HG03521 (cell line): ENCODE measurements around the gene SLC9C1.

Source experiments
- ATAC-seq: cut with Tn5 transposase; IDR thresholded peaks from one replicate; pipeline ENCODE4 v1.9.1; 2021; ENCODE audit warnings: mild to moderate bottlenecking, moderate library complexity; ENCODE audit not compliant: unreplicated experiment

The SLC9C1 gene

GRCh38 chr3:112115806-112116383 lies 178.1 kb downstream of the SLC9C1 start:
- ATAC-seq: no peak

GRCh38 chr3:112115161-112115739 lies 178.8 kb downstream of the SLC9C1 start:
- ATAC-seq: no peak

DNA sequence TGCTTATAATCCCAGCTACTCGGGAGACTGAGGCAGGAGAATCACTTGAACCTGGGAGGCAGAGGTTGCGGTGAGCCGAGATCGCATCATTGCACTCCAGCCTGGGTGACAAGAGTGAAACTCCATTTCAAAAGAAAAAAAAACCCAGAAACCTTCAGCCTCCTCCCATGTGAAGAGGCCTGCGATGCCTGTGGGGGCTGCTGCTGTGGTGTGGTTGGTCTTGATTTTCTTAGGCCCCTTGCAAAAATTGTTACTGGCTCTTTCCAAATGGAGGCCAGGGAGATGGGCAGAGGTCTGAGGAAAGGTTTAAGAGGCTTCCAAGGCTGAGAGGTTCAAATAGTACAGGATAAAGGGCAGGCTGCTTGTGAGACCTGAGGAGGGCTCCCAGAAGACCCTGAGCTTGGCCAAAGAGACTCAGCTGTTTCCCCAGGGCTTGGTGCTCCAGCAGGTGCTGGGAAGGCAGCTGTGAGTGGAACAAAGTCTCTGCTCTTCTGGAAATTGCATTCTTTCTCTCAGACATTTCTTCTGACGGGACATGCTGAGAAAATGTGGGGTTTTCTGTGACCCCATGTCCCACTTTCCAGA lies 179.3 kb downstream of the SLC9C1 start:
- peak; percentile 27 for ATAC-seq

DNA sequence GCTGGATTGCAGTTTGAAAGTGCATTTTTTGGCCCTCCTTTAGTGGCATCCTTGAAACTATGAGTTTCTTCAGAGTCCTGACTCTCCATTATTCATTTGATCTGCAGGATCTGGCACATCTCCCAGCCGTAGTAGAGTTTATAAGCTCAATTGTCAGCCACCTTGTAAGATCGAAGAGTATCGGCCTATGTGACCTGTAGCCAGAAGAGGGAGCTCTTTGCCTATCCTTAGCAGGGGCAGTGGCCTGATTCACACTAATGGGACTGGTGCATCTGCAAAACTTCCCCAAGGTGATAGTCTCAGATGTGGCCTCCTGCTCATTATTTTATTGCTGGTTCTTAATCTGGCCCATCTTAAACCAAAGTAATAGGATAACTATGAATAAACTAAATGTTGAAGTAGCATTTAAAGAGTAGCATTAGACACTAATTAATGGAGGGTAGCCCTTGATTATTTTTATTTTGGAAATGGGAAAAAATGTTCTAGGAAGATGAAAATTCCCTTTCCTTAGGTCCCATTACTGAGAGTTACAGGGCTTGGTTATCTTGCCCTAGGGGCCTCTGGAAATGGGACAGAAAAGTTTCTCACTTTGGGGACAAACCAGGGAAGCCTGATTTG lies 182.1 kb downstream of the SLC9C1 start:
- ATAC-seq: no peak

GRCh38 chr3:112109322-112109721 lies 184.7 kb downstream of the SLC9C1 start:
- no peak for ATAC-seq

- ATAC-seq: no peak
Measured at GRCh38 chr3:112104774-112105173, 189.2 kb downstream of the SLC9C1 start.

- no peak for ATAC-seq
Measured at GRCh38 chr3:112101916-112102315, 192.1 kb downstream of the SLC9C1 start.

GRCh38 chr3:112097378-112097777 lies 196.6 kb downstream of the SLC9C1 start:
- ATAC-seq: no peak

DNA sequence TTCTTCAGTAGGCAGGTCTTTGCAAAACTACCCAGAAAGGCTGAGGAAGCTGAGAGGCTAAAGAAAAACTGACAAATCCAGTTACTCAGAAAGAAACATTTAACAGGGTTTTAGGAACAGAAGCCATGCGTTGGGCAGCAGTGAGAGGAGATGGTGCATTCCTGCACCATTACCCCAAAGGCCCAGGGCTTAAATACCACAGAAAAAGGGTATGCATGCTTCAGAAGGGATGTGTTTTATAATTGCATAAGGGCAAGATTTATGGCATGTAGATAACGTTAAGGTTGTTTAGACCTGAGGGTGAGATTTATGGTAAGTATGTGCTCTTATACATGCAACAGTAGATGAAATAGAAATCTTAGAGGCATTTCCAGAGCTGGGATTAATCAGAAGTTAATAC lies 197.8 kb downstream of the SLC9C1 start:
- ATAC-seq: no peak

- no peak for ATAC-seq
Measured at GRCh38 chr3:112095731-112096130, 198.3 kb downstream of the SLC9C1 start.

DNA sequence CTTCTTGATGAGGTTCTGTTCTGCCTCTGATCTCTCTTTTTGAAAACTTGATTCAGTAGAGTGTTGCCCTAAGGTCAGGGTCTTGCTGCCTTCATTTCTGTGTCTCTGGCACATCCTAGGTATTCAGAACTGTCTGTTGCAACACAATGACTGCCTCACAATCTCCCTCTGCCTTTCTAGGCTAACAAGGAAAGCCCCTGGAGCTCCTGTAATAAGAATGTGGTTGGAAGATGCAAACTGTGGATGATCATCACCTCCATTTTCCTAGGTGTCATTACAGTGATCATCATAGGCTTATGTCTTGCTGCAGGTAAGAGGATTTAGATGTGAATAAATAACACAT lies 200.9 kb downstream of the SLC9C1 start:
- no peak for ATAC-seq

DNA sequence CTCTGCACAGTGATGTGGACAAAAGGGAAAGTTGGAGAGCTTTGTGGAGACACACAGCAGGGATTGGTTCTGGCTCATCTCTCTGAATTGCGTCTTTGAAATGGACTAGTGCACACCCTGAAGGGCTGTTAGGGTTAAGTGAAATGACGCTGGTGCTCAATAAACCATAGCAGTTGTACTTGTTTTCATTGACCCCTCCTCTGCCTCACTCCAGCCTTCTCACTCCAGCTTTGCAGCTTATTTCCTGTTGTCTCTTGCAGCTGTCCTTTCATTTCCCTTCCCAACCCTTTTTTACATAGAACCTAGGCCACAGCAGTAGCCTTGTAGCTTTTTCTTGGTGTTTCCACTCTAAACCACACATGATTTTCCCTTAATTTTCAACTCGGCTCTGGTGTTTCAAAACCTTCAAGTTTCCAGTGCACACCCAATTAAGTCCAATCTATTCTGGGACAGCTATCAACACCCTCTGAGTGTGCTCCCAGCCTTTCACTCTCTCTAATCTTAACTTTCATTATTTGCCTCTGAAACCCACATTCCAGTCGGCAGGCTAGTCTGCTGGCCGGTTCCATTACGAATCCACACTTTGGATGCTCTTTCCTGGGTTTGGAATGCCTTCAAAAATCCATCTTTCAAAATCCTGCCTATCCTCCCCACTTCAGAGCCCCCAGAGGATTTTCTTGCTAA lies 201.4 kb downstream of the SLC9C1 start:
- no peak for ATAC-seq

GRCh38 chr3:112090887-112091586 lies 203.0 kb downstream of the SLC9C1 start:
- ATAC-seq: no peak
